Left lobe of liver (tissue), 2 donors: Measurements from ENCODE around the gene KDM6A. TPM values are rescaled to one million over a fixed set of nuclear protein-coding genes. Genes with fewer than 3 reads are reported as not detected.
"Not testable (repeated sequence)": the region's sequence is repeated elsewhere in the genome, so short reads cannot be mapped to it uniquely, and the experiment has no call there.

Experiments
- ATAC-seq: fragments of 200-7000 bp; cut with Tn5 transposase; one replicate; pipeline ENCODE4 v1.9.1; 2020; ENCODE audit warnings: mild to moderate bottlenecking, moderate library complexity
- DNase-seq: peaks from one replicate; pipeline ENCODE4 v3.0.0-alpha.2; 2020; ENCODE audit warnings: low spot score
- total RNA-seq: library from RNA; stranded (reverse); gene quantifications from one replicate; pipeline ENCODE4 v1.2.1, GENCODE V29; 2021
- donor health status: DM: no; HTN: no; CAD: no; lungs with moderate emphysema.
- donor health status: DM: no; HTN: yes; CAD: no.

Gene KDM6A
- total RNA-seq, 1 donor from 2014 or later: 8.4 TPM

DNA sequence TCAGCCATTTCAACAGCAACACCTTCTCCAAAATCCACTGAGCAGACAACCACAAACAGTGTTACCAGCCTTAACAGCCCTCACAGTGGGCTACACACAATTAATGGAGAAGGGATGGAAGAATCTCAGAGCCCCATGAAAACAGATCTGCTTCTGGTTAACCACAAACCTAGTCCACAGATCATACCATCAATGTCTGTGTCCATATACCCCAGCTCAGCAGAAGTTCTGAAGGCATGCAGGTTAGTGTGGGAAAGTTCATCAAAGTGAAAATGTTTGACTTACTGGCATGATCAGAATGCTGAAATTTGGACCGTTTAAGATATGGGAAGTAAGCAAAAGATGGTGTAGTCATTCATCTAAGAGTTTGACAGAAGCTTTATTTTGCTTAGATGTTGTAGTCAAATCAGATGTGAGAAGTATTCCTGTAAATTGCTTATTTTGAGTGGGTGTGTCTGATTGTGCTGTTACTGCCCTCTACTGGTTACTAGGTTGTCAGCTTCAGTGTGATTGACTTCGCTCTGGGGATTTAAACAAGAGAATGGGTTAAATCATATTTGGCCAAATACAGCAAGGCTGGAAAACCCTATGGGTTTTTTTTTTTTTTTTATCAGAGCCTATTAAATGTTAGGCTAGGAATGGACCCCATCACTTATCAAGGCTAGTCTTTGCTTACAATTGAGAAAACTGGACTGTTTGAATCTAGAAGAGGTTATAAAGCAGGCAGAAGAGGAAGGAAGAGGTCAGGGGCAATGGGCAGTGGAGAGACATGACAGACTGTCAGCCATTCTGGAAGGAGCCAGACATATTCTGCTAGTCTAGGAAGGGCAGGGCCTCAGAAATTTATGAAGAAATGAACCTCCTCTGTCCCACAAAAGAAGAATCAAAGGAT is 197.4 kb downstream of the KDM6A start:
- DNase-seq (no peak), ATAC-seq (peak; percentile 73)

GRCh38 chrX:45073011-45073410 is 200.0 kb downstream of the KDM6A start:
- not testable (repeated sequence) for ATAC-seq, DNase-seq

GRCh38 chrX:45077748-45078424 is 204.9 kb downstream of the KDM6A start:
- no peak for ATAC-seq

GRCh38 chrX:45083314-45083713 is 210.3 kb downstream of the KDM6A start:
- no peak for ATAC-seq
- no peak for DNase-seq

More at GRCh38 chrX:45077748-45078424, 204.9 kb downstream of the KDM6A start:
- no peak for DNase-seq

- DNase-seq (no peak), ATAC-seq (no peak)
Observed at GRCh38 chrX:45110494-45110893, 237.5 kb downstream of the KDM6A start.

DNA sequence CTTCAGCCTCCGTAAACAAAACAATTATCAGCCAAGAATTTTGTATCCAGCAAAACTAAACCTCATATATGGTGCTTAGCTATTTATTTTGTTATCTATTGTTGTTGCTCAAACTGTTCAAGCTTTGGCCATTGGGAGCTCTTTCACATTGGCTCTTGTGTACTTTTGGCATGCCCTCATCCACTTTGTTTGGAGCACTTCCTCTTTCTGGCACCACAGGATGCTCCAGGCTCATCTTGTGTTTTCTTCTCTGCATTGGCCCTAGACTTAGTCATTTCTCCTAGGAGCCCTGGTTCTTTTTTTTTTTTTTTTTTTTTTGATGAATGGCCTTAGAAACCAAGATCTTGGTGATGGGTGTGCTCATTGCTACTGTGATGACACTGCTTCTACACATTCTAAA is 253.2 kb downstream of the KDM6A start:
- ATAC-seq: no peak

DNA sequence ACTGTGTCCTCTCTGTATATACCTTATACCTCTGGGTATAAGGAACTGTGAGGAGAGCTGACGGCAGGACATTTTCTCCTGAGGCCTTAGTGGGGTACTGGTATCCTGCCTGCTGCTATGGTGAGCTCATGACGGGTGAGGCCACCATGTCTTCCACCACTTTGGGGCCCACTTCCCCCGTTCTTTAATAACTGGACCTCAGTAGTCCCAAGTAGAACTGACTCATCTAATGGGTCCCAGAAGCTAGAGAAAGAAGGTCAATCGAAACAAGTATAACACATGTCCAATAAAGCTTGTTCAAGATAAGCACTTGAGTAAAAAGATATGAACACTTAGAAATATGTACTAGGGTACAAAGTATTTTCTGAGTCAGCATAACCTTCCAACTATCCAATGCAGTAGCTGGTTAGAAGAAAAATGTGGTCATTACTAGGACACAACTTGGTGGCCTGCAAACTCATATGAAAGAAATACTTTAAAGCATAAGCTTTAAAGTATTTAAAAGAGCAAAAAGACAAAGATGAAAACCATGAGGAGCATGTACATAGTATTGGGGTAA is 256.0 kb downstream of the KDM6A start:
- DNase-seq (no peak), ATAC-seq (no peak)

More for the DNA sequence above, 253.2 kb downstream of the KDM6A start:
- no peak for DNase-seq

- DNase-seq (no peak), ATAC-seq (no peak)
Observed at GRCh38 chrX:45133465-45133864, 260.5 kb downstream of the KDM6A start.

GRCh38 chrX:45134315-45134731 is 261.3 kb downstream of the KDM6A start:
- DNase-seq (no peak), ATAC-seq (no peak)

DNA sequence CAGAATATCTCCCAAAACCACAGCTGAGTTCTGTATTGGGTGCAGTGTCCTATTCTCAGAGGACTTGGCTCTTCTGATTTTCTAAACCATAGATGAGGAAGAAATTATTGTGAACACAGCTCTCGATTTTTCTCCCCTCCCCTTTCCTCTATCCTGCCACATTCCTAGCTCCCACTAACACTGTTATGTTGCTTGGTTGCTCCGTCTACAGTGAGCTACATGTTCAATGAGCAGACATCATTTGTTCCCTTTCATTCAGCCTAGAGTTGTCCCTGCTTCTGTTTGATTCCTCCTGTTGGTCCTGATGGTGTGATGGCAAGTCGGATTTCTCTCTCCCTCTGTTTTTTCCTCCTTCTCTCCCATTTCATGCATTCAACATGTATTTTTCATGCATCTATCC is 261.8 kb downstream of the KDM6A start:
- ATAC-seq: no peak
- DNase-seq: no peak

DNA sequence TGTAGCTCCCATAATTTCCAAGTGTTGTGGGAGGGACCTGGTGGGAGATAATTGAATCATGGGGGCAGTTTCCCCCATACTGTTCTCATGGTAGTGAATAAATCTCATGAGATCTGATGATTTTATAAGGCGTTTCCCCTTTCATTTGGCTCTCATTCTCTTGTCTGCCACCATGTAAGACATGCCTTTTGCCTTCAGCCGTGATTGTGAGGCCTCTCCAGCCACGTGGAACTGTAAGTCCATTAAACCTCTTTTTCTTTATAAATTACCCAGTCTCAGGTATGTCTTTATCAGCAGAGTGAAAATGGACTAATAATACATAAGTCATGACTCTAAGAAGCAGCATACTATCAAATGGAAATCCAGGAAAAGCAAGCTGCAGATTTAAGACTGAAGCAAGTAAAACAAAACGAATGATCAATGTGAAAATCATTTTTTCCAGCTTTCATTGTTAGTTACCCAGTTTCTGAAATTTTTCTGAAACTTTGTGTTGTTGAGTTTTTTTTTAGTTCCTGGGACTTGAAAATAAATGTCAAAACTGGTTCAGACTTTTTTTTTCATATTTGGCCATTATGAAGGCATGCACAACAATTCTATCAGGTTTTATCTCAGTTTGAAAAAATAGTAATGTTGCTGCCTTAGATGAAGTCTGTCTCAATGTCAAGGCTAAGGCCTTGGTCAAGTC is 262.5 kb downstream of the KDM6A start:
- not testable (repeated sequence) for ATAC-seq, DNase-seq

GRCh38 chrX:45137531-45137930 is 264.5 kb downstream of the KDM6A start:
- ATAC-seq: no peak
- DNase-seq: no peak

DNA sequence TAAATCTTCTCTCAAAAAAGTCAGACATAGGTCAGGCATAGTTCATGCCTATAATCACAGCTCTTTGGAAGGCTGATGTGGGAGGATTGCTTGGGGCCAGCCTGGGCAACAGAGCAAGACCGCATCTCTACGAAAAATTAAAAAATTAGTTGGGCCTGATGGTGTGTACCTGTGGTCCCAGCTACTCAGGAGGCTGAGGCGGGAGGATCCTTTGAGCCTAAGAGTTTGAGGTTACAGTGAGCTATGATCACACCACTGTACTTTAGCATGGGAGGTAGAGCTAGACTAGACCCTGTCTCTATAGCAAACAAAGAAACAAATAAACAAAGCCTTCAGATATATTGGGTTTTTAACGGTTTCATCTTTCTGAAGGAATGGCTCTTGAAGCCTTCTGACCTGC is 265.5 kb downstream of the KDM6A start:
- DNase-seq (no peak), ATAC-seq (no peak)

GRCh38 chrX:45140812-45141211 is 267.8 kb downstream of the KDM6A start:
- ATAC-seq (no peak), DNase-seq (no peak)

DNA sequence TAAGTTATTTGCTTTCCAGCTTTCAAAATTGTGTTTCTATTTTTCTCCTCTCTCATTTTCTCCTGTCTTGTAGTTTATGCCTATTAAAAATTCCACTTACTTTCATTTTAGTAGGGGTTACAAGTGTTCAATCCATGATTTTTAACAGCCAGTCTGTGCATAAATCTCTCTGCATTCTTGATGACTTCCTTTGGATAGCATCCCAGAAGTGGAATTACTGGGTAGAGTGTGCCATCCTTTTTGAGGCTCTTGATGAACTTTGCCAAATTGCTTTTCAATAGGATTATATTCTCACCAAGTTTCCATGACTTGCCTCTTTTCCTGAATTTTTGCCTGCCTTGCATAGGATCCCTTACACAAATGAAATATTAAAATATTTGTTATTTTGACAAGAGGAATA is 269.2 kb downstream of the KDM6A start:
- no peak for DNase-seq
- no peak for ATAC-seq

- ATAC-seq (no peak), DNase-seq (no peak)
Observed at GRCh38 chrX:45143455-45143854, 270.5 kb downstream of the KDM6A start.

GRCh38 chrX:45145492-45146215 is 272.7 kb downstream of the KDM6A start:
- DNase-seq (no peak), ATAC-seq (no peak)

- DNase-seq (no peak), ATAC-seq (no peak)
Observed at GRCh38 chrX:45150821-45151220, 277.8 kb downstream of the KDM6A start.

- ATAC-seq (no peak), DNase-seq (no peak)
Observed at GRCh38 chrX:45154033-45154360, 281.0 kb downstream of the KDM6A start.

DNA sequence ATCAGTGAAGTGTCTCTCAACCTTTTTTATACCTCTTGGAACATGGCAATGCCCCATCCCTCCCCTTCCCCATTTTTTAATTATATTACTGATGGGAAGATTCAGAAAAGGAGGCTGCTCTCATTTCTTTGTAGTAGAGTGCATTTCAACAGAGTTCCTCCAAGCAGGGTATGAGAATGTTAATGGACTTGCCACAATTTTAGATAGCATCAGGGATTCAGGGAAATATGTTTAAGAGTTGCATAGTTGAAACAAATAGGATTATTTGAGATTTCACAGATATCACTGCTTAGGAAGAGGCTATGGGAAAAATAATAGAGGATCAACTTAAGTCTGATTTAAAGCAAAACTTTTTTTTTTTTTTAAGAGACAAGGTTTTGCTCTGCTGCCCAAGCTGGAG is 281.5 kb downstream of the KDM6A start:
- DNase-seq (no peak), ATAC-seq (no peak)

- ATAC-seq (no peak), DNase-seq (no peak)
Observed at GRCh38 chrX:45157647-45158046, 284.7 kb downstream of the KDM6A start.
